Transverse colon (tissue), 4 donors: ENCODE data around the gene ADGRB3.

Experiments
- CTCF ChIP-seq, 5 experiments: fragments of 200-600 bp in 3 of 5; fragments of 450-650 bp in 2 of 5; sonication (generic) in 3 of 5; IDR thresholded peaks; 1 replicate in 2 of 5; 2 replicates in 3 of 5; pipeline ENCODE4 v1.5.1; 2016 to 2017; ENCODE audit warnings: antibody characterized with exemption in 5 of 5, inconsistent platforms in 3 of 5, mild to moderate bottlenecking in 2 of 5, moderate library complexity in 1 of 5
- POLR2AphosphoS5 ChIP-seq, 3 donors: sonication (generic); formaldehyde crosslinking; IDR thresholded peaks; one replicate each; pipeline ENCODE4 v1.6.1; 2016; ENCODE audit warnings: antibody characterized with exemption in 3 of 3

DNA sequence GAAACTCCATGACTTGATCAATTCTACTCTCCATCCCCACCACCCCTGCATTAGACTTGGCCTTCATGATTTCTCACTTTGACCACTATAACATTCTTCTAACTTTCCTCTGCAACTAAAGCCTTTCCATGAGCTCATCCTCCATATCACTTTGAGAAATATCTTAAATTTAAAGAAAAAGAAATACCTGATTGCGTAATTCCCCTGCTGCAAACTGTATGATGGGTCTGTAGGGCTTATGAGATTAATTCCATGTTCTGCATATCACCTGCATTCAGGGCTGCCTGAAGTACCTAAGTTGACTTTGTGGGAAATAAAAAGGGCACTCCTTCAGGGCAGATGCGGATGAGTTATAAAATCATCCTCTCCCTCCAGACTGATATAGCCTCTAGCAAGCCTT lies 611.9 kb downstream of the ADGRB3 start:
- no peak for TF ChIP-seq CTCF (IDR thresholded peaks at IDR 0.05)
- no peak for TF ChIP-seq POLR2AphosphoS5 (IDR thresholded peaks at IDR 0.05)
